HG03378 (cell line): ENCODE results near the gene FGF18.
"Not testable (repeated sequence)": the region's sequence is repeated elsewhere in the genome, so short reads cannot be mapped to it uniquely, and the experiment has no call there.

Experiments used
- ATAC-seq: cut with Tn5 transposase; IDR thresholded peaks from one replicate; pipeline ENCODE4 v1.9.1; 2021; ENCODE audit warnings: mild to moderate bottlenecking, moderate library complexity; ENCODE audit not compliant: unreplicated experiment

FGF18 gene, protein sequence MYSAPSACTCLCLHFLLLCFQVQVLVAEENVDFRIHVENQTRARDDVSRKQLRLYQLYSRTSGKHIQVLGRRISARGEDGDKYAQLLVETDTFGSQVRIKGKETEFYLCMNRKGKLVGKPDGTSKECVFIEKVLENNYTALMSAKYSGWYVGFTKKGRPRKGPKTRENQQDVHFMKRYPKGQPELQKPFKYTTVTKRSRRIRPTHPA

DNA sequence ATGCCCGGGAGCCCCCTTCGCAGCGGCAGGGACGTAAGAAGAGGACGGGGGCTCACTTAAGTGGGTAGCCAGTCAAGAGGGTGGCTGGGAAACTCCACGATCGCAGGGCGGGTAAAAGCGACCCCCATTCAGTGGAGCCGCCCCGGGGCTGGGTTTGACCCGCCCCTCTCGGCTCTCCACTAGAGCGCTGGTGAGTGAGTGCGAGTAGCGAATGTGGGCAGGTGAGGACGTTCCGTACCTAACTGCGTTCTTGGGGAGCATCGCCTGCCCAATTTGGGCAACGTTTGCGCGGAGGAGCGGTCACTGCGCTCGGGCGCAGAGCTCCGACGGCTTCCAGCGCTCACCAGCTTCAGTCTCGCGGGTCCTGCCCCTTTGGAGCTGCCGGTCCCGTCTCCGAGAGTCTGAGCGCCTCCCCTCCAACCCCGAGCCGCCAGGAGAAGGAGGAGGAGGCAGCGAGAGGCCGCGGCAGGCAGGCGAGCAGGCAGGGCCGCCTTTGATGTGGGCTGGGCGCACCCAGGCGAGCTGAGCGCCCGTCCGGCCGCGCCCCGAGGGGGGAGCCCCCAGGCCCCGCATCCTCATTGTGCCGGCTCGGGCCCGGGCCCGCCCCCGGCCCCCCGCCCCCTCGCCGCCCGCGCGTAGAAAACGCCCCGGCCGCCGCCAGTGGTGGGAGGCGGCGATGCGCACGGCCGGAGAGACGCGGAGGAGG lies at the start of gene FGF18:
FGF18 (plus strand) TSS at position 666 of the 706 bp plus-strand sequence. CDS start 553 bp downstream, outside the sequence.
- ATAC-seq: no peak

DNA sequence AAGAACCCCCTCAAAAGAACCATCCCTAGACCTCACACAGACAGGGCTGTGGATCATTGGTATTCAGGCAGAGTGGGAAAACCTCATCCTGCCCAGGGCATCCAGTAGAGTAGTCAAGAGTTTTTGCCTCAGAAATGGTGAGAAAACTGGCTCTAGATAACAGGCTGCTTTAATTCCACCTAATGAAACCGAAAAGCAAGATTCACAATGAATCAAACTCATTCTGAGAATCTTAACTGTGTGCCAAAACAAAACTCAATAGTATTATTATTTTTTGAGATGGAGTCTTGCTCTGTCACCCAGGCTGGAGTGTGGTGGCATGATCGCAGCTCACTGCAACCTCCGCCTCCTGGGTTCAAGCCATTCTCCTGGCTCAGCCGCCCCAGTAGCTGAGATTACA lies 49.5 kb upstream of the FGF18 start:
- ATAC-seq: no peak

DNA sequence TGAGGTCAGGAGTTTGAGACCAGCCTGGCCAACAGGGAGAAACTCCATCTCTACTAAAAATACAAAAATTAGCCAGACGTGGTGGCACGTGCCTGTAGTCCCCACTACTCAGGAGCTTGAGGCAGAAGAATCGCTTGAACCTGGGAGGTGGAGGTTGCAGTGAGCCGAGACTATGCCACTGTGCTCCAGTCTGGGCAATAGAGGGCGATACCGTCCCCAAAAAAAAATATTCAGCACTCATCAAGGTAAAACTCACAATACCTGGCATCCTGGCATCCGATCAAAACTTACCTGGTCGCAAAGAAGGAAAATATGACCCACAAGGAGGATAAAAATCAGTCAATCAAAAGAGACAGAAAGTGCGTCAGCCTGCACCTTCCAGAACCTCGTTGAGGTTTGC lies 48.6 kb upstream of the FGF18 start:
- ATAC-seq: not testable (repeated sequence)

DNA sequence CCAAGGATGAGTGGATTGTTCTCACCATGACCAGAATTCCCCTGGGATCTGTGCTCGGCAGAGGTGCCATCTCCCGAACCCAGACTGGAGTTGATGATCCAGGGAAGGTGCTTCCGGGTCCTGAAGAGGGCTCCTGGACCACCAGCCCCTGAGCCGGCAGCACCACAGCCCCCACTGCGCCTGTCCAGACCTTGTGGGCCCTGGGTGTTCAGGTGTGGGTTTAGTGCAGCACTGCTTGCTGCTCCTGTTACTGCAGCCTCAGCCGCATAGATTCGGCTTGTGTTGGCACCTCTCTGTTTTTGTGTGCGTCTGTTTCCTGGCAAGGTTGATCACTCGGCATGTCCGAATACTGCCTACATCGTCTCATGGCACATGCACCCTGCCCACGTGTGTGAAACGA lies 48.1 kb upstream of the FGF18 start:
- no peak for ATAC-seq

DNA sequence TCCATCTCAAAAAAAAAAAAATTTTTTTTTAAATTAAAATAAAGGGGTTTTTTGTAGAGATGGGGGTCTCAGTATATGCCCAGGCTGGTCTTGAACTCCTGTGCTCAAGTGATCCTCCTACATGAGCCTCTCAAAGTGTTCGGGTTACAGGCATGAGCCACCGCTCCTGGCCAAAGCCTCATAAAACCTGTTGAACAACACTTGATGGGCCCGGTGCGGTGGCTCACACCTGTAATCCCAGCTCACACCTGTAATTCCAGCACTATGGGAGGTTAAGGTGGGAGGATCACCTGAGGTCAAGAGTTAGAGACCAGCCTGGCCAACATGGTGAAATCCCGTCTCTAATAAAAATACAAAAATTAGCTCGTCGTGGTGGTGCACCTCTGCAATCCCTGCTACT lies 39.5 kb upstream of the FGF18 start:
- ATAC-seq: no peak

DNA sequence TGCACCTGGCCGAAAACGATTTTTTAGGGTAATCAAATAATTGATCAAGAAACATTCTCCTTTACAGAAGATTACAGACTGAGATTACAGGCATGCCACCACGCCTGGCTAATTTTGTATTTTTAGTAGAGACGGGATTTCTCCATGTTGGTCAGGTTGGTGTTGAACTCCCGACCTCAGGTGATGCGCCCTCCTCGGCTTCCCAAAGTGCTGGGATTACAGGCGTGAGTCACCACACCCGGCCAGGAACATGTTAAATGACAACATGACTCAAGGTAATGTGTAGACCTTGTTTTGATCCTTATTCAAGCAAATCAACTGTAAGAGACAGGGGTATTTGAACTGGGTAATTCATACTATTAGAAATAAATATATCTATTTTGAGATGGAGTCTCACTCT lies 35.0 kb upstream of the FGF18 start:
- not testable (repeated sequence) for ATAC-seq

DNA sequence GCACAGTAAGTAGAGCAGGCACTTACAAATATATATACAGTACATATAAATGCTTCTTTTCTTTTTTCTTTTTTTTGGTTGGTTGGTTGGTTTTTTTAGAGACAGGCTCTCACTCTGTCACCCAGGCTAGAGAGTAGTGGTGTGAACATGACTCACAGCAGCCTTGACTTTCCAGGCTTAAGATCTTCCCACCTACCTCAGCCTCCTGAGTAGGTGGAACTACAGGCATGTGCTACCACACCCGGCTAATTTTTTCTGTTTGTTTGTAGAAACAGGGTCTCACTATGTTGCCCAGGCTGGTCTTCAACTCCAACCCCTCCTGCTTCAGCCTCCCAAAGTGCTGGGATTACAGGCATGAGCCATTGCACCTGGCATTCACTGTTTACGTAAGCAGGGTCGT lies 34.4 kb upstream of the FGF18 start:
- not testable (repeated sequence) for ATAC-seq

DNA sequence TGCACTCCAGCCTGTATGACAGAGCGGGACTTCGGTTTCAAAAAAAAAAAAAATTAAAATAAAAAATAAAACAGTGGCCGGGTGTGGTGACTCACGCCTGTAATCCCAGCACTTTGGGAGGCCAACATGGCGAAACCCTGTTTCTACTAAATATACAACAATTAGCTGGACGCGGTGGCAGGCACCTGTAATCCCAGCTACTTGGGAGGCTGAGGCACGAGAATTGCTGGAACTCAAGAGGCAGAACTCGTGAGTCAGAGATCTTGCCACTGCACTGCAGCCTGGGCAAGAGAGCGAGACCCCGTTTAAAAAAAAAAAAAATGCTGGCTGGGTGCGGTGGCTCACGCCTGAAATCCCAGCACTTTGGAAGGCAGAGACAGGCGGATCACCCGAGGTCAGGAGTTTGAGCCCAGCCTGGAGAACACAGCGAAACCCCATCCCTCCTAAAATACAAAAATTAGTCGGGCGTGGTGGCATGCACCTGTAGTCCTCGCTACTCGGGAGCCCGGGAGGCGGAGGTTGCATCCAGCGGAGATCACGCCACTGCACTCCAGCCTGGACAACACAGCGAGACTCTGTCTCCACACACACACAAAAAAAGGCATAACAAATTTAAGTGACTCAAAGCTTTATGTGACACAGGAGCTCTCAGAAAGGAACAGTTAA lies 33.3 kb upstream of the FGF18 start:
- ATAC-seq: no peak

DNA sequence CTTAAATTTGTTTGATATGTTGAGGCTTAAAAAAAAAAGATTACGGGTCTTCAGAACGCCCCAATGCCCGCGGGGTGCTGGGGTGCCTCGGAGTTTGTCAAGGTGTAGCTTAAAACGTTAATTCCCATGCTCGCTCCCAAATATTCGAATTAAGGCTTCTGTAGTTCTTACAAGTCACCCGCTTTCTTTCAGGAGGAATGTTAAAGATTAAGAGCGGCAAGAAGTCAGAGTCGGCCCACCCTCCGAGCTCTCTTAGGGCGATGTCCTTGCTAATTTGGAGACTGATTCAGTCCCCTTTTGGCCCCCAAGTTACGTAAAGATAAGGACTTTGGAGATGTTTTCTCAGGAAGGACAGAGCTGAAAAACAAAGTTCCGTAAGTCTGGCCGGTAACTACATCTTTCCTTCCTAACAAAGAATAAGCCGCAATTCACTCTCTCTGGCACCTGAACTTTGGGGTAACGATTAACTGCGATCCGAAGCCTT lies 32.5 kb upstream of the FGF18 start:
- no peak for ATAC-seq

DNA sequence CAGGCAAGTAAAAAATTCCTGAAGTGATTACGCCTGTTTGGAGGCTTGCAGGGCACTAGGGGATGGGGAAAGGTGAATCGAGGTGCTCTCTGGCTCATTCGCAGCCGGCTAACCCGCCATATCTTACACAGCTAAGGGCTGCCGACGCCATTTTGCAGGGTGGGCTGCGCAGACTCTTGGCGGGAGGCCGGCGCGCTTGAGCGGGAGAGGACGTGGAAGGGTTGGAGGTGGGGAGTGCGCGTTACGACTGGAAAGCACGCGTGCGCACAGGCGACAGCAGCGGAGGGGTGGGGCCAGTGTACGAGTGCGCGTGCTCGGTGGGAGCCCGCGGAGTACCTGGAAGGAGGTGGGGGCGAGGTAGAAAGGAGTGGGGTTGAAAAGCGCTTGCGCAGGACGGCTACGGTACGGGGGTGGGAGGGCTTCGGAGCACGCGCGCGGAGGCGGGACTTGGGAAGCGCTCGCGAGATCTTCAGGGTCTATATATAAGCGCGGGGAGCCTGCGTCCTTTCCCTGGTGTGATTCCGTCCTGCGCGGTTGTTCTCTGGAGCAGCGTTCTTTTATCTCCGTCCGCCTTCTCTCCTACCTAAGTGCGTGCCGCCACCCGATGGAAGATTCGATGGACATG lies 32.0 kb upstream of the FGF18 start, which contains the start of gene NPM1:
NPM1 (plus strand) TSS at position 505 of the 625 bp plus-strand sequence; CDS start at position 605, 100 bp downstream.
- peak; percentile 68 for ATAC-seq

DNA sequence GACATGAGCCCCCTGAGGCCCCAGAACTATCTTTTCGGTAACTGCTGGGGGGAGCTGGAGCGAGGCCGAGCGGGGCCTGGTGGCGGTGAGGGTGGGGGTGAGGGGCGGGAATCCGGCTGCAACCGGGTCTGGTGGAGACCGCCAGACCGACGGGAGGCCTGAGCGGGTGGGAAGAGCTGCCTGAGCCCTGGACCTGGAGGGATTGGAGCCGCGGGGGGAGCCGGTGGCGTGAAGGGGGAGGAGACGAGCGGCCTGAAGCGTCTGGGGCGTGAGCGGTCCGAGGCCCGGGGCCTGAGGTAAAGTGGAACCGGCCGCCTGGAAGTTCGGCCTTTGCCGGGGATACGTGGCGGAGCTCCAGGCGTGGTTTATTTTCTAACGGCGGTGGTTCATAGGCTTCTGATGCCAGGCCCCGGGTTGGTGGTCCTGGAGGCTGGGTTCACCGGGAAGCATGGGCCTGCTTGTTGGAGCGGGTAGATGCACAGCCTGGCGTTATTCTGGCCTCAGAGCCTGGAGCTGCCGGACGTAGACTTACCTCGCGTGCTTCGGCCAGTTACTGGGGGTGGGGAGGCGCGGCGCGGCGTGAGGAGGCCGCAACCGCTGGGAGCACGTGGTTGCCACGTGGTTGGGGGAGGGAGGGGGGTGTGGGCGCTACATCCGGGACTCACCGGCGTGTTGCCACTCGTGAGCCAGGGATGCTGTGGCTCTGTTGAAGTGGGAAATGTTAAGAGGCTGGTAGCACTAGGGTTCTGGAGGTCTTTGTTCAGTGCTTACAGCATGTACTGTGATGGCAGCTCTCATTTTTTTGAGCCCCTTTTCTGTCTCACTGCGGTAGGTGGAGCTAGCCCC lies 31.3 kb upstream of the FGF18 start:
- ATAC-seq: no peak

DNA sequence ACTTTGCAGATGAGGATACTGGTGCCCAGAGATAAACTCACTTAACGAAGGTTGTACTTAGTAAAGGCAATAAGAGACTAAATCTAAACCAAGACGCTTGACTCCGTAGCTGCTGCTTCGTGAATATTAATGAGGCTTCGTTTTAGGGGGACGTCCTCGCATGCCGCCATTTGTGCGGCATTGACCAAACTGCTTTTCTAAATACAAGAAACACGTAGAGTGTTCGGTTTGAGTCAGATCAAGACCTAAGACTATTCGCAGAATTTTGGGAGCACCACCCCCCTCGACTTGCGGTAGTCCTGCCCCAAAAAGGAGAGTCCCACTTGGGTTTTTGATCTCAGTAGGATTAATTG lies 30.7 kb upstream of the FGF18 start:
- no peak for ATAC-seq

DNA sequence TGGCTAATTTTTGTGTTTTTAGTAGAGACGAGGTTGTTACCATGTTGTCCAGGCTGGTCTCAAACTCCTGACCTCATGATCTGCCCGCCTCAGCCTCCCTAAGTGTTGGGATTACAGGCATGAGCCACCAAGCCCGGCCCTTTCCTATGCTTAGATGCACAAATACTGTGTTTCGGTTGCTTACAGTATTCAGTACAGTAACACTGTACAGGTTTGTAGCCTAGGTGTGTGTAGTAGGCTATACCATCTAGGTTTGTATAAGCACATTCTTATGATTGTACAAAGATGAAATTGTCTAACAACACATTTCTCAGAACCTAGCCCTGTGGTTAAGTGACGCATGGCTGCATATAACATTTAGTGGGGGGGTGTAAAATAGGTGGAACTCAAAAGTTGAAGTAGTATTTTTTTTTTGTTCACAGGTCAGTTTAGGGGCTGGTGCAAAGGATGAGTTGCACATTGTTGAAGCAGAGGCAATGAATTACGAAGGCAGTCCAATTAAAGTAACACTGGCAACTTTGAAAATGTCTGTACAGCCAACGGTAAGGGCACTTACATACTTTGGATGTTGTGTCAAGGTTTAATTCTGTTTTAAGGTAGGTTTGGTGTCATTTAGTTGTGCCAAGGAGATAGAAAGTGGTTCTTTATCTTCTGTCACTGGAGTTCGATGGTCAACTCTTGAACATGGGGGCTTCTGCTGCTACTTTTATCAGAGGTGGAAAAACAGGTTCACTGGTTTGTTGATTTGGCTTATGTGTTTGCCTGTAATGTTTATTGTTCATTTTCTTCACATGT lies 28.4 kb upstream of the FGF18 start:
- no peak for ATAC-seq

DNA sequence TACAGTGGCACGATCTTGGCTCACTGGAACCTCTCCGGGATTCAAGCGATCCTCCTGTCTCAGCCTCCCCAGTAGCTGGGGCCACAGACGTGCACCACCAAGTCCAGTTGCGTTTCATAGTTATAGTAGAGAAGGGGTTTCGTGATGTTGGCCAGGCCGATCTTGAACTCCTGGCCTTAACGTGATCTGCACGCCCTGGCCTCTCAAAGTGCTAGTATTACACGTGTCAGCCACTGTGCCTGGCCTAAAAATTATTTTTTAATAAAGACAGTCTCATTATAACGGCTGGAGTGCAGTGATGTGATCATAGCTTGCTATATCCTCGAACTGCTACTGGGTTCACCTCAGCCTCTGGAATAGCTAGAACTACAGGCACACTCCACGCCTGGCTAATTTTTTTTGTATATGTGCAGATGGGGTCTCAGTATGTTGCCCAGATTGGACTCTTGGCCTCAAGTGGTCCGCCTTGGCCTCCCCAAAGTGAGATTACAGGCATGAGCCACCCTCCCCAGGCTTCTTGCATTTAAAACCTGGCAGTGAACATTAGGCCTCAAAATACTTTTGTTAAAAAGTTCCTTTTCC lies 27.4 kb upstream of the FGF18 start:
- ATAC-seq: no peak

DNA sequence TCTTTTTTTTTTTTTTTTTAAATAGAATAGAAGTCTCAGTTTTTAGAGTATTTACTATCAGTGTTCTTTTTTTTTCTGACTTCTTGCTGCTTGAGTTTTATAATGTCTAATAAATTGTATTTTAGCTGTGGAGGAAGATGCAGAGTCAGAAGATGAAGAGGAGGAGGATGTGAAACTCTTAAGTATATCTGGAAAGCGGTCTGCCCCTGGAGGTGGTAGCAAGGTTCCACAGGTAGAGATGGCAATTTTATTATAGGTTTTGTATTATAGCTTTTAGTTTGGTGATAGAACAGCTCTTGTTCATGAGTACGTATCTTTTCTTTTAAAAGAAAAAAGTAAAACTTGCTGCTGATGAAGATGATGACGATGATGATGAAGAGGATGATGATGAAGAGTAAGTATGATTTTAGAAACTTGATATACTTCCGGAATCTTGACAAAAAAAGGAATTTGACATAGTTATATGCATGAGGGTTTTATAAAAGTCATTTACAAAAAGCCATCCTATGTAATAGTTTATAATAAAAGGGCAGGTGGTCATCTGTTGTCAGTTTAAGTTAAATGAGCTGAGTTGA lies 26.8 kb upstream of the FGF18 start:
- no peak for ATAC-seq

DNA sequence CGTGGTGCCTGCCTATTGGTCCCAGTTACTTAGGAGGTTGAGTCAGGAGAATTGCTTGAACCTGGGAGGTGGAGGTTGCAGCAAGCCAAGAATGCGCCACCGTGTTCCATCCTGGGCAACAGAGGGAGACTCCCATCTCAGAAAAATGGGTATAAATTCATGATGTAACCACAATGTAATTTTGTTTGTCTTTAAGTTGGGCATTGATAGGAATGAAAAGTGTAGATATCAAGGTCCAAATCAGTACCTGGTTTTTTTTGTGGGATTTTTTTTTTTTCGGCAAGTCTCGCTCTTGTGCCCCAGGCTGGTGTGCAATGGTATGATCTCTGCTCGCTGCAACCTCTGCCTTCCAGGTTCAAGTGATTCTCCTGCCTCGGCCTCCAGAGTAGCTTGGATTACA lies 24.4 kb upstream of the FGF18 start:
- no peak for ATAC-seq

DNA sequence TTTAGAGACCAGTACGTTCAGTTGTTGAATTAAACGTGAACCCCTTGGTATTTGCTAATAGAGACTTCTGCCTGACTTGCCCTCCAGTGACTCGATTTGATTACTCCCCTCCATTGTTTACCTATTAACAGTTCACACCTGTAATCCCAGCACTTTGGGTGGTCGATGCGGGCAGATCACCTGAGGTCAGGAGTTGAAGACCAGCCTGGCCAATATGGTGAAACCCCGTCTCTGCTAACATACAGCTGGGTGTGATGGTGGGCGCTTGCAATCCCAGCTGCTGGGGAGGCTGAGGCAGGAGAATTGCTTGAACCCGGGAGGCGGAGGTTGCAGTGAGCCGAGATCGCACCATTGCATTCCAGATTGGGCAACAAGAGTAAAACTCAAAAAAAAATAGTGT lies 22.9 kb upstream of the FGF18 start:
- not testable (repeated sequence) for ATAC-seq

DNA sequence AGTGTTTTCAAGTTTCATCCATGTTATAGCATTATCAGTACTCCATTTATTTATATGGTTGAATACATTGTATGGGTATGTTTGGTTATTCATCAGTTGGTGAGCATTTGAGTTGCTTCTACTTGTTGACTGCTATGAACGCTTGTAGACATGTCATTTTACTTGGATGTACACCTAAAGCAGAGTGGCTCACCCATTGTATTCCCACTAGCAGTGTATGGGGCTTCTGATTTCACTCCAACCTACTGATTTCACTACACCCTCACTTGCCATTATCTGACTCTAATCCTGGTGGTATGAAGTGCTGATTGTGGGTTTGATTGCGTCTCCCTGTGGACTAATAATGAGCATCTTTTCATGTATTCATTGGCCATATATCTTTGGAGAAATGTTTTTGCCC lies 22.3 kb upstream of the FGF18 start:
- ATAC-seq: no peak

DNA sequence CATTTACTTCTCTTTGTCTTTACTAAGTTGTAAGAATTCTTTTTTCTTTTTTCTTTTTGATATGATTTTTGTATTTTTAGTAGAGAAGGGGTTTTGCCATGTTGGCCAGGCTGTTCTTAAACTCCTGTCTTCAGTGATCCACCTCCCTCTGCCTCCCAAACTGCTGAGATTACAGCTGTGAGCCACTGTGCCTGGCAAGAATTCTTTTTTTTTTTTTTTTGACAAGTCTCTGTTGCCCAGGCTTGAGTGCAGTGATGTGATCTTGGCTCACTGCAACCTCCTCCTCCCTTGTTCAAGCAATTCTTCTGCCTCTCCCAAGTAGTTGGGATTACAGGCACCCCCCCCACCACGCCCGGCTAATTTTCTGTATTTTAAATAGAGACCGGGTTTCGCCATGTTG lies 21.8 kb upstream of the FGF18 start:
- ATAC-seq: no peak
